H1 (cell line): ENCODE results near the gene TDRD5. TPM values are rescaled to one million over a fixed set of nuclear protein-coding genes. Genes with fewer than 3 reads are reported as not detected.

Experiments used
- CTCF ChIA-PET: fragments of 300-600 bp; sonication (Branson Sonifier 250); formaldehyde crosslinking; loops from one replicate; lab custom pipeline; 2021; ENCODE audit not compliant: partially characterized antibody; lab: Charles Lee
- POLR2A ChIA-PET: fragments of 300-600 bp; sonication (Branson Sonifier 250); formaldehyde crosslinking; loops from one replicate; lab custom pipeline; 2021; ENCODE audit warnings: inconsistent platforms; ENCODE audit not compliant: partially characterized antibody; lab: Charles Lee
- DNase-seq, 2 experiments: peaks; one replicate each; pipeline versions ENCODE4 v3.0.0 to v3.0.0-alpha.2; 2010 to 2022; ENCODE audit warnings: low spot score in 2 of 2, low read depth in 1 of 2, mixed read lengths in 1 of 2
- FAIRE-seq: peaks from 2 replicates; lab custom pipeline; 2011; peaks lifted over from hg19 to GRCh38; lab: Jason Lieb, UNC
- H2AFZ ChIP-seq: 2 replicates; pipeline ENCODE4 v1.8.1; 2012; ENCODE audit warnings: low read length, inconsistent platforms
- H2AK5ac ChIP-seq: 2 replicates; pipeline ENCODE4 v1.6.1; 2013; ENCODE audit warnings: low read depth, low read length
- H2BK120ac ChIP-seq: replicated peaks from 2 replicates; pipeline ENCODE3; 2013; ENCODE audit warnings: low read depth, low read length, inconsistent platforms
- H2BK12ac ChIP-seq: 2 replicates; pipeline ENCODE4 v1.6.1; 2013; ENCODE audit warnings: low read depth, low read length
- H2BK15ac ChIP-seq: 2 replicates; pipeline ENCODE4 v1.6.1; 2013; ENCODE audit warnings: low read length
- H2BK20ac ChIP-seq: 2 replicates; pipeline ENCODE4 v1.6.1; 2013; ENCODE audit warnings: low read length
- H2BK5ac ChIP-seq: 2 replicates; pipeline ENCODE4 v1.6.1; 2013; ENCODE audit warnings: low read depth, low read length
- H3K14ac ChIP-seq: 2 replicates; pipeline ENCODE4 v1.6.1; 2013; ENCODE audit warnings: inconsistent platforms; ENCODE audit not compliant: insufficient read length
- H3K18ac ChIP-seq: 2 replicates; pipeline ENCODE4 v1.6.1; 2013; ENCODE audit warnings: low read length; ENCODE audit errors: extremely low read depth
- H3K23ac ChIP-seq: 2 replicates; pipeline ENCODE4 v1.6.1; 2013; ENCODE audit warnings: inconsistent platforms; ENCODE audit not compliant: insufficient read length
- H3K23me2 ChIP-seq: 2 replicates; pipeline ENCODE4 v1.6.1; 2013; ENCODE audit warnings: low read depth, low read length
- H3K27ac ChIP-seq: 2 replicates; pipeline ENCODE4 v1.6.1; 2011; ENCODE audit warnings: low read depth, low read length, inconsistent platforms
- H3K27me3 ChIP-seq, 4 experiments: replicated peaks in 1 of 4; 1 replicate in 1 of 4; 2 replicates in 3 of 4; pipeline versions ENCODE4 v1.6.1 to v1.8.1; 2011 to 2013; ENCODE audit warnings: low read length in 3 of 4, mild to moderate bottlenecking in 3 of 4, inconsistent platforms in 2 of 4, mixed read lengths in 2 of 4, moderate library complexity in 1 of 4; ENCODE audit not compliant: control insufficient read depth in 3 of 4, insufficient read depth in 3 of 4; ENCODE audit errors: extremely low read depth in 1 of 4
- H3K36me3 ChIP-seq, 4 experiments: 2 replicates each; pipeline versions ENCODE4 v1.6.1 to v1.8.1; 2011 to 2013; ENCODE audit warnings: mild to moderate bottlenecking in 4 of 4, low read length in 3 of 4, moderate library complexity in 2 of 4, control low read depth in 1 of 4, inconsistent platforms in 1 of 4; ENCODE audit not compliant: insufficient read depth in 4 of 4, control insufficient read depth in 2 of 4
- H3K4ac ChIP-seq: replicated peaks from 2 replicates; pipeline ENCODE3; 2013; ENCODE audit warnings: low read length, low read depth, mixed read lengths, inconsistent platforms; ENCODE audit not compliant: insufficient read length
- H3K4me1 ChIP-seq, 4 experiments: replicated peaks in 1 of 4; 1 replicate in 1 of 4; 2 replicates in 3 of 4; pipeline versions ENCODE4 v1.6.1 to v1.8.1; 2011 to 2013; ENCODE audit warnings: low read length in 3 of 4, inconsistent platforms in 2 of 4, mixed read lengths in 1 of 4; ENCODE audit not compliant: insufficient read depth in 4 of 4, control insufficient read depth in 3 of 4
- H3K4me2 ChIP-seq, 2 experiments: 2 replicates each; pipeline versions ENCODE4 v1.6.1 to v1.8.1; 2011 to 2013; ENCODE audit warnings: low read depth in 2 of 2, low read length in 2 of 2, control low read depth in 1 of 2, inconsistent platforms in 1 of 2, mild to moderate bottlenecking in 1 of 2; ENCODE audit not compliant: insufficient read depth in 1 of 2
- H3K4me3 ChIP-seq, 4 experiments: fragments of 200-600, 300-600 bp in 1 of 4; sonication (generic), shearing (Covaris generic), sonication (Bioruptor Twin) in 1 of 4; 2 replicates each; pipeline versions ENCODE4 v1.5.1 to v1.8.1; 2011 to 2016; ENCODE audit warnings: low read length in 4 of 4, low read depth in 3 of 4, control low read depth in 2 of 4, inconsistent platforms in 2 of 4, mild to moderate bottlenecking in 2 of 4, mixed read lengths in 1 of 4, moderate library complexity in 1 of 4; ENCODE audit not compliant: insufficient read depth in 2 of 4; ENCODE audit errors: extremely low read depth in 1 of 4
- H3K56ac ChIP-seq: replicated peaks from 2 replicates; pipeline ENCODE3; 2013; ENCODE audit warnings: low read depth, mild to moderate bottlenecking, mixed read lengths, low read length, inconsistent platforms; ENCODE audit not compliant: insufficient read length
- H3K79me1 ChIP-seq: 2 replicates; pipeline ENCODE4 v1.6.1; 2013; ENCODE audit warnings: low read depth, low read length, control low read depth
- H3K79me2 ChIP-seq, 2 experiments: 2 replicates each; pipeline versions ENCODE4 v1.6.1 to v1.8.1; 2012 to 2013; ENCODE audit warnings: low read length in 2 of 2, mild to moderate bottlenecking in 2 of 2, inconsistent platforms in 1 of 2; ENCODE audit not compliant: insufficient read depth in 2 of 2, control insufficient read depth in 1 of 2
- H3K9ac ChIP-seq, 4 experiments: replicated peaks in 1 of 4; 1 replicate in 1 of 4; 2 replicates in 3 of 4; pipeline versions ENCODE4 v1.6.1 to v1.8.1; 2011 to 2013; ENCODE audit warnings: low read depth in 3 of 4, low read length in 3 of 4, control low read depth in 2 of 4, mild to moderate bottlenecking in 2 of 4, moderate library complexity in 2 of 4, inconsistent platforms in 1 of 4; ENCODE audit errors: extremely low read depth in 1 of 4
- H3K9me3 ChIP-seq, 2 experiments: 2 replicates each; pipeline versions ENCODE4 v1.6.1 to v1.8.1; 2012 to 2013; ENCODE audit warnings: mild to moderate bottlenecking in 2 of 2, moderate library complexity in 2 of 2, control low read depth in 1 of 2, inconsistent platforms in 1 of 2, low read depth in 1 of 2, low read length in 1 of 2, mixed read lengths in 1 of 2; ENCODE audit not compliant: insufficient read depth in 2 of 2
- H4K20me1 ChIP-seq, 2 experiments: replicated peaks in 1 of 2; 2 replicates each; pipeline versions ENCODE3 to v1.8.1; 2011 to 2013; ENCODE audit warnings: inconsistent platforms in 2 of 2, low read length in 2 of 2, mild to moderate bottlenecking in 1 of 2; ENCODE audit not compliant: insufficient read depth in 2 of 2, control insufficient read depth in 1 of 2
- H4K5ac ChIP-seq: 2 replicates; pipeline ENCODE4 v1.6.1; 2013; ENCODE audit warnings: low read length, low read depth, mixed read lengths, inconsistent platforms; ENCODE audit not compliant: insufficient read length
- H4K8ac ChIP-seq: 2 replicates; pipeline ENCODE4 v1.8.0; 2013; ENCODE audit warnings: mild to moderate bottlenecking, moderate library complexity, low read length, inconsistent platforms; ENCODE audit not compliant: insufficient read depth; ENCODE audit errors: extremely low read depth
- H4K91ac ChIP-seq: replicated peaks from 2 replicates; pipeline ENCODE3; 2013; ENCODE audit warnings: low read length, mixed read lengths, inconsistent platforms; ENCODE audit not compliant: insufficient read length
- RXRA ChIP-seq: IDR thresholded peaks from 2 replicates; pipeline ENCODE4 v1.6.1; 2011; ENCODE audit warnings: low read depth, mild to moderate bottlenecking, low read length, moderate library complexity; ENCODE audit not compliant: insufficient read depth
- TAF7 ChIP-seq: optimal IDR thresholded peaks from 2 replicates; pipeline ENCODE3; 2011; ENCODE audit warnings: low read depth, mild to moderate bottlenecking, inconsistent platforms, low read length, moderate library complexity, borderline replicate concordance
- TCF12 ChIP-seq: IDR thresholded peaks from 2 replicates; pipeline ENCODE4 v1.6.1; 2011; ENCODE audit warnings: low read depth, mild to moderate bottlenecking, low read length
- YY1 ChIP-seq: IDR thresholded peaks from 2 replicates; pipeline ENCODE4 v1.6.1; 2011; ENCODE audit warnings: low read depth, mild to moderate bottlenecking, low read length
- WGBS, 2 experiments: shearing (Covaris generic) in 1 of 2; methylation state at CpG; one replicate each; pipeline versions ENCODE4 v1.1.6 to v1.1.7; 2013 to 2015; ENCODE audit warnings: low lambda C conversion rate in 2 of 2, mixed read lengths in 2 of 2, inconsistent platforms in 1 of 2, low coverage in 1 of 2, missing lambda C conversion rate in 1 of 2; ENCODE audit not compliant: insufficient replicate concordance in 2 of 2, insufficient coverage in 1 of 2, insufficient read length in 1 of 2; ENCODE audit errors: extremely low coverage in 1 of 2, missing lambda C conversion rate in 1 of 2; 5-methylcytosine and 5-hydroxymethylcytosine counted together
- polyA plus RNA-seq, 7 experiments: library from polyadenylated mRNA; depleted of rRNA in 3 of 7; stranded (reverse) in 5 of 7; unstranded in 2 of 7; fragments of >200 nt in 5 of 7; fragments of 200-250 nt in 2 of 7; gene quantifications; 1 replicate in 5 of 7; 2 replicates in 1 of 7; 4 replicates in 1 of 7; pipeline versions ENCODE4 v1.2.1 to v1.2.3, GENCODE V29; 2011 to 2013; ENCODE audit warnings: missing spikeins in 2 of 7, mixed read lengths in 2 of 7
- total RNA-seq: library from RNA; stranded (reverse); fragmentation: NEBNext Ultra II Directional; extraction: Animal tissue kit (Norgen Biotek cat#: 25700); gene quantifications from 2 replicates; pipeline ENCODE4 v1.2.1, GENCODE V29; 2021
- TF ChIP-seq, protein P1 (sequence below): IDR thresholded peaks from 2 replicates; pipeline ENCODE4 v1.6.1; 2011; ENCODE audit warnings: low read length, improper control_type of control experiment

TDRD5 gene
- total and polyA plus RNA-seq, 2 of the 8 experiments (the other 6 are each of a cell fraction or from before 2014, with no cell fraction given) = 0.53 to 1.4 TPM

DNA sequence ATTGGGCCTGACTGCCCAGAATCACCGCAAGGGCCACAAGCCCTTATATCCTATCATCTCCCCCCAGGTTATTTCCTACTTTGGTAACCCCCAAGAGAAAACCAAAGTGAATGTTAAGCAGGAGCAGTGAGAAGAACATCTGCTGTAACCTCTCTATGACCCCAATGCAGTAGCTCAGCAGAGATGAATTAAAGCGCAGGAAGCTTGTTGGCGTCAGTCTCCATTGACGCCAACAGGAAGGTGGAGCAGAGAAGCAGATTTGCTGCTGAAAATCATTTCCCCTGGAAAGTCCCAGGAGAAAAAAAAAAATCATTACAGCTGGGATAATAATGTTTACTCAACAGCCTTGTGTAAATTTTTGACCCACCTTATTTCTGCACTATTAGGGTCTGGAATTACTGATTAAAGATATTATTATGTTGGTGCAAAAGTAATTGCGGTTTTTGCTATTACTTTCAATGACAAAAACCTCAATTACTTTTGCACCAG lies 118.3 kb downstream of the TDRD5 start:
- H4K91ac ChIP-seq = no peak overlapping the region
- H2AFZ ChIP-seq = no peak overlapping the region
- DNase-seq (no peak), FAIRE-seq (no peak)
- no peak overlapping the region for H2BK120ac ChIP-seq
- no peak overlapping the region for H2AK5ac ChIP-seq
- H3K9me3 ChIP-seq = peaks cover 0 to under 1% of the 10 kb centered on the region in 2 experiments; a peak in 1 of 4 replicates
- no peak overlapping the region for H3K9ac ChIP-seq
- 91% methylated on average over 5 of the region's 5 CpGs; no CpG with 5 or more reads in 1 of the 2 experiments for WGBS, 2 experiments
- H2BK12ac ChIP-seq = no peak overlapping the region
- H3K18ac ChIP-seq = no peak overlapping the region
- no peaks in the 10 kb centered on the region for H3K36me3 ChIP-seq
- H3K4me2 ChIP-seq = no peak overlapping the region
- no peaks in the 10 kb centered on the region for H4K20me1 ChIP-seq
- H4K8ac ChIP-seq = no peak overlapping the region
- ChIA-PET CTCF (interaction anchor here (0.6 to 16.1 kb wide), 8 partner anchors 12 to 1142 kb away, joined by 3 to 595 read pairs (median 4); no protein-coding TSS in a partner anchor), POLR2A (interaction anchor here (1.0 kb wide), 1 partner anchor 88 kb away, joined by 3 read pairs; no protein-coding TSS in a partner anchor)
- H3K4me3 ChIP-seq = no peak overlapping the region
- no peak overlapping the region for H4K5ac ChIP-seq
- no peaks in the 10 kb centered on the region for H3K23me2 ChIP-seq
- no peak overlapping the region for H3K4ac ChIP-seq
- no peak overlapping the region for H3K23ac ChIP-seq
- no peak overlapping the region for H2BK5ac ChIP-seq
- H3K79me2 ChIP-seq = no peaks in the 10 kb centered on the region
- no peaks in the 10 kb centered on the region for H3K79me1 ChIP-seq
- H2BK20ac ChIP-seq = no peak overlapping the region
- no peak overlapping the region for H2BK15ac ChIP-seq
- no peak overlapping the region for H3K56ac ChIP-seq
- H3K27ac ChIP-seq = no peak overlapping the region
- H3K4me1 ChIP-seq = no peaks in the 10 kb centered on the region
- H3K14ac ChIP-seq = no peak overlapping the region
- H3K27me3 ChIP-seq = no peaks in the 10 kb centered on the region
- TF ChIP-seq TCF12 (no peak), TAF7 (no peak), RXRA (no peak), YY1 (no peak)
- TF ChIP-seq, protein P1, sequence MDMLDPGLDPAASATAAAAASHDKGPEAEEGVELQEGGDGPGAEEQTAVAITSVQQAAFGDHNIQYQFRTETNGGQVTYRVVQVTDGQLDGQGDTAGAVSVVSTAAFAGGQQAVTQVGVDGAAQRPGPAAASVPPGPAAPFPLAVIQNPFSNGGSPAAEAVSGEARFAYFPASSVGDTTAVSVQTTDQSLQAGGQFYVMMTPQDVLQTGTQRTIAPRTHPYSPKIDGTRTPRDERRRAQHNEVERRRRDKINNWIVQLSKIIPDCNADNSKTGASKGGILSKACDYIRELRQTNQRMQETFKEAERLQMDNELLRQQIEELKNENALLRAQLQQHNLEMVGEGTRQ = no peak
